ENCODE data around the gene HSDL1.

The HSDL1 gene

GRCh38 chr16:84086341-84086740, 58.6 kb downstream of the HSDL1 start:
- H3K4me3 ChIP-seq (ENCODE audit: low read depth, low read length), result no peak overlapping the region
- TF ChIP-seq CTCF (IDR thresholded peaks at IDR 0.05; ENCODE audit: low read depth, low read length), result no peak

- no peak overlapping the region for H3K4me3 ChIP-seq (ENCODE audit: low read depth, low read length)
- TF ChIP-seq CTCF (IDR thresholded peaks at IDR 0.05; ENCODE audit: low read depth, low read length), result no peak
These were observed 59.2 kb downstream of the HSDL1 start for GRCh38 chr16:84085773-84086172.

GRCh38 chr16:84085271-84085667, 59.7 kb downstream of the HSDL1 start:
- no peak for TF ChIP-seq CTCF (IDR thresholded peaks at IDR 0.05; ENCODE audit: low read depth, low read length)
- H3K4me3 ChIP-seq (ENCODE audit: low read depth, low read length), result no peak overlapping the region

GRCh38 chr16:84084570-84085270, 60.3 kb downstream of the HSDL1 start:
- H3K4me3 ChIP-seq (ENCODE audit: low read depth, low read length), result no peak overlapping the region

GRCh38 chr16:84082835-84083569, 62.0 kb downstream of the HSDL1 start:
- no peak for TF ChIP-seq CTCF (IDR thresholded peaks at IDR 0.05; ENCODE audit: low read depth, low read length)
- no peak overlapping the region for H3K4me3 ChIP-seq (ENCODE audit: low read depth, low read length)

More at GRCh38 chr16:84084570-84085270, 60.3 kb downstream of the HSDL1 start:
- peak; percentile 72 for TF ChIP-seq CTCF (IDR thresholded peaks at IDR 0.05; ENCODE audit: low read depth, low read length)

- no peak for TF ChIP-seq CTCF (IDR thresholded peaks at IDR 0.05; ENCODE audit: low read depth, low read length)
- no peak overlapping the region for H3K4me3 ChIP-seq (ENCODE audit: low read depth, low read length)
These were observed 62.9 kb downstream of the HSDL1 start for GRCh38 chr16:84082110-84082509.

GRCh38 chr16:84081446-84081989, 63.5 kb downstream of the HSDL1 start:
- TF ChIP-seq CTCF (IDR thresholded peaks at IDR 0.05; ENCODE audit: low read depth, low read length), result no peak
- no peak overlapping the region for H3K4me3 ChIP-seq (ENCODE audit: low read depth, low read length)
